ENCODE measurements around the gene MEGF10. TPM values are rescaled to one million over a fixed set of nuclear protein-coding genes. Genes with fewer than 3 reads are reported as not detected.

The MEGF10 gene
- total and polyA plus RNA-seq, 10 of the 15 experiments (the other 5 are each of a cell fraction or from before 2014, with no cell fraction given) = 0.03 to 0.21 (median 0.05) TPM; not detected in 5

DNA sequence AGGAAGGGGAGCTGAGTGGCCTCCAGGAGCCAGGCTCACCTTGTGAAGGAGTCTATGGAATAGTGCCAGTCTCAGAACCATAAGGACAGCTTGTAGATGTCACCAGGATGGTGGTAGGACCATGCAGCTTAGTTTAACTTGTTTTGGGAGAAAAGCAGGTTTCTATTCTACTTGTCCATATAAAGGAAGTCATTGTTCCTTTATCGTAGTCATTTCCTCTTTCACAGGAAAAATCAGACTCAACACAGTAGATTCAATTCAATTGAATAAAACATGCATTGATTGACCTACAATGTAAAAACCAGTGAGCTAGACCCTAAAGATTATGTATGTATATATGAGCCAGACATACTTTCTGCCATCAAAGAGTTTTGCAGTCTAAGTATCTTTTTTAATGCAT lies 53.3 kb downstream of the MEGF10 start:
- no peak for ATAC-seq

More for the DNA sequence above, 53.3 kb downstream of the MEGF10 start:
- Histone ChIP-seq H3K9me3 (replicated peaks; ENCODE audit: control insufficient read depth, insufficient read depth, low read length) (no peaks in the 10 kb centered on the region), H3K9ac (ENCODE audit: control insufficient read depth, insufficient read depth, low read length) (no peak overlapping the region), H3K4me1 (ENCODE audit: control insufficient read depth, insufficient read depth, low read length) (no peaks in the 10 kb centered on the region), H3K27me3 (replicated peaks in 1 of 2; ENCODE audit: control insufficient read depth in 2 of 2, insufficient read depth in 2 of 2, low read length in 1 of 2) (0 out of 4 replicates have a peak, but pooled peaks cover 0 to 3% of the 10 kb centered on the region in 2 experiments), H4K20me1 (ENCODE audit: control insufficient read depth, insufficient read depth) (no peaks in the 10 kb centered on the region), H3K4me3 (no peak overlapping the region), H3K36me3 (ENCODE audit: control insufficient read depth in 2 of 2, insufficient read depth in 2 of 2, low read length in 1 of 2) (no peaks in the 10 kb centered on the region), H3K4me2 (ENCODE audit: control insufficient read depth, insufficient read depth) (no peak overlapping the region), H3K79me2 (ENCODE audit: control insufficient read depth, insufficient read depth, low read length) (no peaks in the 10 kb centered on the region), H2AFZ (ENCODE audit: control insufficient read depth, low read depth, low read length) (no peak overlapping the region), H3K27ac (ENCODE audit: control insufficient read depth, insufficient read depth) (no peak overlapping the region)
- SMC1A ChIA-PET (ENCODE audit: uncharacterized antibody, unreplicated experiment) = interaction anchor here (1.0 to 1.3 kb wide), 2 partner anchors 11 to 19 kb away, joined by 3 read pairs; no protein-coding TSS in a partner anchor
- FAIRE-seq (no peak), DNase-seq (ENCODE audit: low read depth, low spot score) (no peak)
- 57% methylated on average over 1 of the region's 1 CpG for WGBS (ENCODE audit: insufficient coverage, insufficient replicate concordance, low lambda C conversion rate, missing lambda C conversion rate)
- RAD21 ChIA-PET (ENCODE audit: unreplicated experiment) = no interaction called here
- in situ Hi-C loops (cut with MboI) = no loop called here
- no TSS peak for BruUV-seq (replicated peaks)
- CTCF ChIA-PET = no interaction called here
- TF ChIP-seq JUND (IDR thresholded peaks at IDR 0.05; ENCODE audit: low read depth, low read length) (no peak), ZNF592 (IDR thresholded peaks at IDR 0.05) (no peak), JUNB (IDR thresholded peaks at IDR 0.05) (no peak), MYB (IDR thresholded peaks at IDR 0.05; ENCODE audit: borderline replicate concordance, low read depth, low read length) (no peak), CBFB (IDR thresholded peaks at IDR 0.05; ENCODE audit: low read depth) (no peak), IRF4 (IDR thresholded peaks at IDR 0.05; ENCODE audit: low read depth, low read length) (no peak), POLR2AphosphoS5 (IDR thresholded peaks at IDR 0.05; ENCODE audit: low read length) (no peak)
- TF ChIP-seq, protein P1, sequence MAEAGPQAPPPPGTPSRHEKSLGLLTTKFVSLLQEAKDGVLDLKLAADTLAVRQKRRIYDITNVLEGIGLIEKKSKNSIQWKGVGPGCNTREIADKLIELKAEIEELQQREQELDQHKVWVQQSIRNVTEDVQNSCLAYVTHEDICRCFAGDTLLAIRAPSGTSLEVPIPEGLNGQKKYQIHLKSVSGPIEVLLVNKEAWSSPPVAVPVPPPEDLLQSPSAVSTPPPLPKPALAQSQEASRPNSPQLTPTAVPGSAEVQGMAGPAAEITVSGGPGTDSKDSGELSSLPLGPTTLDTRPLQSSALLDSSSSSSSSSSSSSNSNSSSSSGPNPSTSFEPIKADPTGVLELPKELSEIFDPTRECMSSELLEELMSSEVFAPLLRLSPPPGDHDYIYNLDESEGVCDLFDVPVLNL (IDR thresholded peaks at IDR 0.05; ENCODE audit: low read depth, low read length) = no peak
- POLR2A ChIA-PET = interaction anchor here (0.6 kb wide), 1 partner anchor 19 kb away, joined by 3 read pairs; no protein-coding TSS in a partner anchor
- intact Hi-C loops (cut with micrococcal nuclease; ENCODE audit: unreplicated experiment) = no loop called here
